GM21737 (cell line): ENCODE results near the gene NSUN5.
"Not testable (repeated sequence)": the region's sequence is repeated elsewhere in the genome, so short reads cannot be mapped to it uniquely, and the experiment has no call there.

Experiments
- ATAC-seq: cut with Tn5 transposase; IDR thresholded peaks from one replicate; pipeline ENCODE4 v1.9.1; 2021; ENCODE audit warnings: mild to moderate bottlenecking, moderate library complexity; ENCODE audit not compliant: unreplicated experiment

The NSUN5 gene

GRCh38 chr7:73297235-73297634, 11.4 kb downstream of the NSUN5 start:
- not testable (repeated sequence) for ATAC-seq

- not testable (repeated sequence) for ATAC-seq
These were observed 31.4 kb downstream of the NSUN5 start for GRCh38 chr7:73277210-73277609.

- not testable (repeated sequence) for ATAC-seq
These were observed 40.8 kb downstream of the NSUN5 start for GRCh38 chr7:73267813-73268212.

GRCh38 chr7:73266719-73267368, 41.8 kb downstream of the NSUN5 start:
- ATAC-seq = peak; percentile 69

GRCh38 chr7:73262416-73262815, 46.2 kb downstream of the NSUN5 start:
- ATAC-seq = peak; percentile 43
